WTC11 (cell line): Measurements from ENCODE around the gene TNKS2.

Source experiments
- CREM ChIP-seq: sonication (generic); formaldehyde crosslinking; IDR thresholded peaks from 2 replicates; pipeline ENCODE4 v1.8.1; 2022; ENCODE audit warnings: mild to moderate bottlenecking, missing genetic modification reagents, moderate library complexity
- CTCF ChIP-seq: fragments of 200-600 bp; IDR thresholded peaks from 2 replicates; pipeline ENCODE4 v1.8.0; 2022; ENCODE audit warnings: antibody characterized with exemption
- KAT7 ChIP-seq: sonication (generic); formaldehyde crosslinking; IDR thresholded peaks from 2 replicates; pipeline ENCODE4 v1.8.1; 2023; ENCODE audit warnings: missing genetic modification reagents, mild to moderate bottlenecking, borderline replicate concordance
- ZNF121 ChIP-seq: sonication (generic); formaldehyde crosslinking; IDR thresholded peaks from 2 replicates; pipeline ENCODE4 v1.8.0; 2023; ENCODE audit warnings: missing genetic modification reagents
- ZNF138 ChIP-seq: sonication (generic); formaldehyde crosslinking; conservative IDR thresholded peaks from 2 replicates; pipeline ENCODE4 v1.8.1; 2022; ENCODE audit warnings: mild to moderate bottlenecking, moderate library complexity, missing genetic modification reagents
- ZNF317 ChIP-seq: sonication (generic); formaldehyde crosslinking; IDR thresholded peaks from 2 replicates; pipeline ENCODE4 v1.8.1; 2023; ENCODE audit warnings: low read depth, mild to moderate bottlenecking, moderate library complexity, missing genetic modification reagents, borderline replicate concordance
- ZNF423 ChIP-seq: fragments of 250-450 bp; sonication (Bioruptor Pico); IDR thresholded peaks from 2 replicates; pipeline ENCODE4 v2.1.2; 2022; ENCODE audit warnings: mild to moderate bottlenecking, moderate library complexity

- no peak for TF ChIP-seq CTCF
- TF ChIP-seq KAT7 (CRISPR knock-in tag), result no peak
- no peak for TF ChIP-seq ZNF138 (CRISPR knock-in tag)
- TF ChIP-seq CREM (CRISPR knock-in tag), result no peak
- TF ChIP-seq ZNF317 (CRISPR knock-in tag), result no peak
- TF ChIP-seq ZNF423 (CRISPR knock-in tag), result no peak
- no peak for TF ChIP-seq ZNF121
Measured at GRCh38 chr10:91910467-91910866, 112.2 kb downstream of the TNKS2 start.
